Measurements from ENCODE around the gene ZNF213.

ZNF213 gene

GRCh38 chr16:3113765-3114479 lies 20.9 kb upstream of the ZNF213 start:
- no peaks in the 10 kb centered on the region for H3K9me2 ChIP-seq (ENCODE audit: low read depth, low read length)
- no peak overlapping the region for H3K4me2 ChIP-seq (ENCODE audit: low read length)
- no peak for TF ChIP-seq EZH2 (IDR thresholded peaks at IDR 0.05; ENCODE audit: borderline replicate concordance, low read length)
- TF ChIP-seq CTCF (IDR thresholded peaks at IDR 0.05; ENCODE audit: low read length), result peak; percentile 10; the same call in 1 of the 2 replicates
- no peak overlapping the region for H3K4me3 ChIP-seq (ENCODE audit: low read depth, low read length, poor library complexity, severe bottlenecking)
- no peaks in the 10 kb centered on the region for H3K4me1 ChIP-seq (ENCODE audit: insufficient read depth, low read length, severe bottlenecking)
- no peak overlapping the region for H3K27ac ChIP-seq (ENCODE audit: low read depth, low read length, poor library complexity, severe bottlenecking)
- peaks cover 28% of the 10 kb centered on the region for H3K27me3 ChIP-seq (ENCODE audit: insufficient read depth, low read length)
- H3K36me3 ChIP-seq (ENCODE audit: insufficient read depth, low read length), result no peaks in the 10 kb centered on the region
- H3K9me3 ChIP-seq (ENCODE audit: low read length), result no peaks in the 10 kb centered on the region
- H3F3A ChIP-seq (ENCODE audit: insufficient read depth, low read length), result no peaks in the 10 kb centered on the region
- no peak overlapping the region for H3K9ac ChIP-seq (ENCODE audit: low read length)
- H4K20me1 ChIP-seq (ENCODE audit: insufficient read depth, low read length), result no peaks in the 10 kb centered on the region
- no peaks in the 10 kb centered on the region for H3K79me2 ChIP-seq (ENCODE audit: insufficient read depth, low read length)
- H2AFZ ChIP-seq (ENCODE audit: low read length), result no peak overlapping the region

GRCh38 chr16:3115003-3115402 lies 19.8 kb upstream of the ZNF213 start:
- no peaks in the 10 kb centered on the region for H3K9me2 ChIP-seq (ENCODE audit: low read depth, low read length)
- no peak overlapping the region for H3K9ac ChIP-seq (ENCODE audit: low read length)
- no peak overlapping the region for H2AFZ ChIP-seq (ENCODE audit: low read length)
- peaks cover 22% of the 10 kb centered on the region; the same call in 1 of the 2 replicates for H3K27me3 ChIP-seq (ENCODE audit: insufficient read depth, low read length)
- no peak overlapping the region for H3K4me3 ChIP-seq (ENCODE audit: low read depth, low read length, poor library complexity, severe bottlenecking)
- H3K4me2 ChIP-seq (ENCODE audit: low read length), result no peak overlapping the region
- TF ChIP-seq EZH2 (IDR thresholded peaks at IDR 0.05; ENCODE audit: borderline replicate concordance, low read length), result no peak
- TF ChIP-seq CTCF (IDR thresholded peaks at IDR 0.05; ENCODE audit: low read length), result no peak
- H4K20me1 ChIP-seq (ENCODE audit: insufficient read depth, low read length), result no peaks in the 10 kb centered on the region
- H3K27ac ChIP-seq (ENCODE audit: low read depth, low read length, poor library complexity, severe bottlenecking), result no peak overlapping the region
- H3K4me1 ChIP-seq (ENCODE audit: insufficient read depth, low read length, severe bottlenecking), result no peaks in the 10 kb centered on the region
- H3F3A ChIP-seq (ENCODE audit: insufficient read depth, low read length), result no peaks in the 10 kb centered on the region
- no peaks in the 10 kb centered on the region for H3K79me2 ChIP-seq (ENCODE audit: insufficient read depth, low read length)
- H3K9me3 ChIP-seq (ENCODE audit: low read length), result no peaks in the 10 kb centered on the region
- no peaks in the 10 kb centered on the region for H3K36me3 ChIP-seq (ENCODE audit: insufficient read depth, low read length)

DNA sequence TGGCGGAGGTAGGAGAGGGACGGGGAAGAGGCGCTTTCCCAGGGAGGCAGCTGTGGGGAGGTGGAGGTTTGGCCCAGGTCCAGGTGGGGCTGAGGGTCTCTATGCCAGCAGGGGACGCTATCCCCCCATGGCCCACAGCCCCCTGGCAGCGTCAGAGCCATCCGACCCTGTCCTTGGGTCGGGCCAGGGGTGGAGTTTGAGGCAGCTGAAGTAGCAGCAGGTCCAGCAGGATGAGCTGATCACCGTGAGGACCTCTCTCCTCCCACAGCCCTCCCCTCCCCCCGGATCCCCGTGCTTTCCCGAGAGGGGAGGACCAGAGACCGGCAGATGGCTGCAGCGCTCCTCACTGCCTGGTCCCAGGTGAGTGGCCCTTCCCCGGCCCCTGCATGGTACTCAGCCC lies 19.3 kb upstream of the ZNF213 start:
- H3K79me2 ChIP-seq (ENCODE audit: insufficient read depth, low read length), result no peaks in the 10 kb centered on the region

More for the DNA sequence above, 19.3 kb upstream of the ZNF213 start:
- no peaks in the 10 kb centered on the region for H4K20me1 ChIP-seq (ENCODE audit: insufficient read depth, low read length)
- H2AFZ ChIP-seq (ENCODE audit: low read length), result no peak overlapping the region
- H3K9me3 ChIP-seq (ENCODE audit: low read length), result no peaks in the 10 kb centered on the region
- no peak overlapping the region for H3K27ac ChIP-seq (ENCODE audit: low read depth, low read length, poor library complexity, severe bottlenecking)
- H3K4me1 ChIP-seq (ENCODE audit: insufficient read depth, low read length, severe bottlenecking), result no peaks in the 10 kb centered on the region
- no peak overlapping the region for H3K9ac ChIP-seq (ENCODE audit: low read length)
- no peak overlapping the region for H3K4me2 ChIP-seq (ENCODE audit: low read length)
- no peak overlapping the region for H3K4me3 ChIP-seq (ENCODE audit: low read depth, low read length, poor library complexity, severe bottlenecking)
- H3K9me2 ChIP-seq (ENCODE audit: low read depth, low read length), result no peaks in the 10 kb centered on the region
- H3F3A ChIP-seq (ENCODE audit: insufficient read depth, low read length), result no peaks in the 10 kb centered on the region
- H3K27me3 ChIP-seq (ENCODE audit: insufficient read depth, low read length), result peaks cover 22% of the 10 kb centered on the region; the same call in 1 of the 2 replicates
- TF ChIP-seq CTCF (IDR thresholded peaks at IDR 0.05; ENCODE audit: low read length) (peak; percentile 51; the same call in 1 of the 2 replicates), EZH2 (IDR thresholded peaks at IDR 0.05; ENCODE audit: borderline replicate concordance, low read length) (no peak)
- no peaks in the 10 kb centered on the region for H3K36me3 ChIP-seq (ENCODE audit: insufficient read depth, low read length)

All from OCI-LY1 (cell line).